Kidney epithelial cell (primary cell): ENCODE measurements around the gene COL18A1. TPM values are rescaled to one million over a fixed set of nuclear protein-coding genes. Genes with fewer than 3 reads are reported as not detected.
A peak's percentile ranks its signal among the peaks of the same experiment; 100 is the strongest.

Source experiments
- DNase-seq: peaks from one replicate; pipeline ENCODE4 v3.0.0-alpha.2; 2010; ENCODE audit warnings: low read depth
- H3K27me3 ChIP-seq: 2 replicates; pipeline ENCODE4 v1.6.0; 2011; ENCODE audit warnings: low read length; ENCODE audit not compliant: control insufficient read depth, insufficient read depth
- H3K36me3 ChIP-seq: 2 replicates; pipeline ENCODE4 v1.5.1; 2011; ENCODE audit warnings: low read length; ENCODE audit not compliant: control insufficient read depth, insufficient read depth
- H3K4me3 ChIP-seq: 2 replicates; pipeline ENCODE4 v1.5.1; 2011; ENCODE audit warnings: low read depth, mild to moderate bottlenecking, control low read depth, low read length
- CTCF ChIP-seq: IDR thresholded peaks from 2 replicates; pipeline ENCODE4 v1.5.1; 2011; ENCODE audit warnings: mild to moderate bottlenecking, moderate library complexity, low read length, control low read depth, inconsistent platforms; ENCODE audit not compliant: insufficient read depth, poor library complexity, severe bottlenecking
- total RNA-seq: library from RNA; depleted of rRNA; stranded (reverse); fragments of >200 nt; gene quantifications from 2 replicates; pipeline ENCODE4 v1.2.3, GENCODE V29; 2015

COL18A1 gene
- total RNA-seq, 1 donor from 2014 or later: 808 TPM

GRCh38 chr21:45551316-45551715, 146.4 kb downstream of the COL18A1 start:
- no peaks in the 10 kb centered on the region for H3K36me3 ChIP-seq
- TF ChIP-seq CTCF: no peak
- peaks cover 7% of the 10 kb centered on the region for H3K27me3 ChIP-seq
- peak; percentile 52 for DNase-seq
- no peak overlapping the region for H3K4me3 ChIP-seq

- TF ChIP-seq CTCF: no peak
- no peaks in the 10 kb centered on the region for H3K36me3 ChIP-seq
- H3K4me3 ChIP-seq: no peak overlapping the region
- peaks cover 10% of the 10 kb centered on the region for H3K27me3 ChIP-seq
- no peak for DNase-seq
Measured at GRCh38 chr21:45551783-45552695, 147.1 kb downstream of the COL18A1 start.

- no peak for TF ChIP-seq CTCF
- Histone ChIP-seq H3K4me3 (no peak overlapping the region), H3K36me3 (no peaks in the 10 kb centered on the region), H3K27me3 (peaks cover 14% of the 10 kb centered on the region)
- DNase-seq: no peak
Measured at GRCh38 chr21:45552696-45553391, 147.9 kb downstream of the COL18A1 start.

GRCh38 chr21:45554477-45555175, 149.7 kb downstream of the COL18A1 start:
- peak; percentile 62 for TF ChIP-seq CTCF
- DNase-seq: no peak
- H3K36me3 ChIP-seq: no peaks in the 10 kb centered on the region
- peaks cover 21% of the 10 kb centered on the region for H3K27me3 ChIP-seq
- peak overlapping the region; percentile 41 for H3K4me3 ChIP-seq

- TF ChIP-seq CTCF: no peak
- no peak for DNase-seq
- Histone ChIP-seq H3K27me3 (peaks cover 22% of the 10 kb centered on the region), H3K36me3 (no peaks in the 10 kb centered on the region), H3K4me3 (no peak overlapping the region)
Measured at GRCh38 chr21:45555251-45555556, 150.2 kb downstream of the COL18A1 start.
